ENCODE data around the gene CD59.

GRCh38 chr11:33667819-33668467 lies 68.3 kb downstream of the CD59 start:
- TF ChIP-seq CTCF (IDR thresholded peaks at IDR 0.05) (no peak), POLR2AphosphoS5 (IDR thresholded peaks at IDR 0.05) (no peak), POLR2A (IDR thresholded peaks at IDR 0.05) (no peak)
